ENCODE results near the gene PANK1.
A peak's percentile ranks its signal among the peaks of the same experiment; 100 is the strongest.

PANK1 gene

GRCh38 chr10:89644967-89645741, at the start of gene PANK1:
Gene PANK1, minus strand, starts transcription at chr10:89645242. Its CDS starts 351 bp downstream, at chr10:89644891.
- ChIA-PET POLR2A (interaction anchor here (1.6 kb wide), 1 partner anchor 14 kb away, joined by 11 read pairs; no protein-coding TSS in a partner anchor), CTCF (no interaction called here)
- no peak for DNase-seq (ENCODE audit: low read depth, low spot score)
- H3K4me3 ChIP-seq (ENCODE audit: low read depth, low read length) = peak within 1 kb of the TSS; percentile 73
- TF ChIP-seq CTCF (IDR thresholded peaks at IDR 0.05; ENCODE audit: insufficient read depth, low read length, missing control alignments) = no peak

- POLR2A ChIA-PET = interaction anchor here (1.1 kb wide), 1 partner anchor 8 kb away, joined by 4 read pairs; the partner anchor contains the start of gene KIF20B
Observed at GRCh38 chr10:89693176-89693575, 48.1 kb upstream of the PANK1 start.

GRCh38 chr10:89692416-89692815, 47.4 kb upstream of the PANK1 start:
- CTCF ChIA-PET = interaction anchor here (1.4 kb wide), 1 partner anchor 9 kb away, joined by 4 read pairs; the partner anchor contains the start of gene KIF20B
- no peak for DNase-seq (ENCODE audit: low read depth, low spot score)
- no peak for TF ChIP-seq CTCF (IDR thresholded peaks at IDR 0.05; ENCODE audit: insufficient read depth, low read length, missing control alignments)
- no peak overlapping the region for H3K4me3 ChIP-seq (ENCODE audit: low read depth, low read length)
- POLR2A ChIA-PET = interaction anchor here (1.1 kb wide), 1 partner anchor 9 kb away, joined by 4 read pairs; the partner anchor contains the start of gene KIF20B

More at GRCh38 chr10:89693176-89693575, 48.1 kb upstream of the PANK1 start:
- TF ChIP-seq CTCF (IDR thresholded peaks at IDR 0.05; ENCODE audit: insufficient read depth, low read length, missing control alignments) = no peak
- DNase-seq (ENCODE audit: low read depth, low spot score) = no peak
- CTCF ChIA-PET = no interaction called here
- H3K4me3 ChIP-seq (ENCODE audit: low read depth, low read length) = no peak overlapping the region

- CTCF ChIA-PET = no interaction called here
- no peak overlapping the region for H3K4me3 ChIP-seq (ENCODE audit: low read depth, low read length)
- TF ChIP-seq CTCF (IDR thresholded peaks at IDR 0.05; ENCODE audit: insufficient read depth, low read length, missing control alignments) = no peak
- POLR2A ChIA-PET = no interaction called here
- DNase-seq (ENCODE audit: low read depth, low spot score) = no peak
Observed at GRCh38 chr10:89690027-89690426, 45.0 kb upstream of the PANK1 start.

GRCh38 chr10:89685936-89686335, 40.9 kb upstream of the PANK1 start:
- ChIA-PET CTCF (no interaction called here), POLR2A (no interaction called here)
- H3K4me3 ChIP-seq (ENCODE audit: low read depth, low read length) = no peak overlapping the region
- DNase-seq (ENCODE audit: low read depth, low spot score) = no peak
- TF ChIP-seq CTCF (IDR thresholded peaks at IDR 0.05; ENCODE audit: insufficient read depth, low read length, missing control alignments) = no peak

GRCh38 chr10:89684604-89685003, 39.6 kb upstream of the PANK1 start:
- no peak for TF ChIP-seq CTCF (IDR thresholded peaks at IDR 0.05; ENCODE audit: insufficient read depth, low read length, missing control alignments)
- no peak overlapping the region for H3K4me3 ChIP-seq (ENCODE audit: low read depth, low read length)
- ChIA-PET CTCF (no interaction called here), POLR2A (no interaction called here)
- no peak for DNase-seq (ENCODE audit: low read depth, low spot score)

Measured in AG04449 (cell line).